Ishikawa (cell line): ENCODE results near the gene TAF6L.

ENCODE experiments used
- CEBPB ChIP-seq: IDR thresholded peaks from 2 replicates; pipeline ENCODE4 v1.6.1; 2012
- CREB1 ChIP-seq: IDR thresholded peaks from 2 replicates; pipeline ENCODE4 v1.6.1; 2012; ENCODE audit warnings: low read depth
- EGR1 ChIP-seq: IDR thresholded peaks from 2 replicates; pipeline ENCODE4 v1.6.1; 2012
- EP300 ChIP-seq: IDR thresholded peaks from 2 replicates; pipeline ENCODE4 v1.6.1; 2012; ENCODE audit warnings: borderline replicate concordance
- FOXM1 ChIP-seq: IDR thresholded peaks from 2 replicates; pipeline ENCODE4 v1.6.1; 2012; ENCODE audit warnings: low read depth, borderline replicate concordance
- MAX ChIP-seq: IDR thresholded peaks from 2 replicates; pipeline ENCODE4 v1.6.1; 2012
- NFIC ChIP-seq: IDR thresholded peaks from 2 replicates; pipeline ENCODE4 v1.6.1; 2012
- RAD21 ChIP-seq: IDR thresholded peaks from 2 replicates; pipeline ENCODE4 v1.6.1; 2012; ENCODE audit warnings: low read depth
- REST ChIP-seq: IDR thresholded peaks from 2 replicates; pipeline ENCODE4 v1.6.1; 2012; ENCODE audit warnings: low read depth, mild to moderate bottlenecking
- TAF1 ChIP-seq: IDR thresholded peaks from 2 replicates; pipeline ENCODE4 v1.6.1; 2012; ENCODE audit warnings: low read depth, mild to moderate bottlenecking
- TCF12 ChIP-seq: IDR thresholded peaks from 2 replicates; pipeline ENCODE4 v1.6.1; 2012; ENCODE audit warnings: low read depth
- TEAD4 ChIP-seq: IDR thresholded peaks from 2 replicates; pipeline ENCODE4 v1.6.1; 2012
- YY1 ChIP-seq: IDR thresholded peaks from 2 replicates; pipeline ENCODE4 v1.6.1; 2012; ENCODE audit warnings: low read depth
- ZBTB7A ChIP-seq: IDR thresholded peaks from 2 replicates; pipeline ENCODE4 v1.6.1; 2012; ENCODE audit warnings: low read depth
- TF ChIP-seq, protein P1 (sequence below): IDR thresholded peaks from 2 replicates; pipeline ENCODE4 v1.6.1; 2012

The TAF6L gene

GRCh38 chr11:62752177-62752785 is 18.9 kb upstream of the TAF6L start:
- TF ChIP-seq CREB1 (no peak), TCF12 (no peak)

GRCh38 chr11:62752994-62753735 is 18.0 kb upstream of the TAF6L start:
- TF ChIP-seq NFIC (no peak), TAF1 (no peak), EP300 (no peak), REST (no peak), ZBTB7A (no peak), EGR1 (no peak), CEBPB (no peak), MAX (no peak)

DNA sequence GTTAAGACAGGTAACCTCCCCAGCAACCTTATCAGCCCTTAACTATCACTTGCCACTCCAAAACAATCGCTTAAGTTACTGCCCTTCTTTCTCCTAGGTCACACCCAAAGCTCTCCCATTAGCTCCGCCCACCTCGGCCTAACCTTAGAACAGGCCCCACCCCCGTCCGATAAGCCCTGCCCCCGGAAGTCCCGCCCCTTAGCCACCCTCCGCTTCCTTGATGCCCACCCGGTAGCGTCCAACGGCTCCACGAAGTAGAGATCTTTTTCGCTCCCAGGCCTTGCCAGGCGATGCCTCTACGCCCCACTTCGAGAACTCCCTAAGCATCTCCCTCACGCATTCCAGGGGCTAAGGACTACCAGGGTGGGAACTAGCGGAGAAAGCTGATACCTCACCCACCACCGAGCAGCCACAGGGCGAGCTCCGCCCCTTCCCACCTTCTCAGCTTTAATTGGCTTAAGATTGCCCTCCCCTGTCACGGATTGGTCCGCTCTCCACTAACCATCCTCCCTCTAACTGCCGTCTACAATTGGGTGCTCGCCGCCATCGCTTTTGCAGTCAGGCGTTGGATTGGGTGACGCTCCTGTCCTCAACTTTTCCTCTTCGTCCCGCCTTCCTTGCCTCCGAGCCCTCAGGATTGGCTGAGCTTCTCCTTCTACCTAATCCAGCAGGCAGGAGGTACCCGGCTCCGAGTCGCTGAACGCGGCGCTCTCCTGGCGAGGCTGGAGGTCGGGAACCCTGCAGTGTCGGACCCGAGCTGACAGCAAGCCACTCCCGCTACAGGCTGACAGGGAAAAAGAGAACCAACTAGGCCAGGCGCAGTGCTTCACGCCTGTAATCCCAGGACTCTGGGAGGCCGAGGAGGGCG is 17.2 kb upstream of the TAF6L start, which contains the start of gene ZBTB3:
Gene ZBTB3 (minus strand): TSS at position 425 of the 868 bp plus-strand sequence. CDS start 496 bp downstream, outside the sequence.
- TF ChIP-seq EGR1 (no peak), REST (no peak), YY1 (0 out of 2 replicates have a peak, but pooled peaks have one; percentile 55), RAD21 (no peak), ZBTB7A (no peak), TAF1 (peak; percentile 40; the same call in 1 of the 2 replicates), CREB1 (no peak), EP300 (no peak), NFIC (no peak), CEBPB (no peak), FOXM1 (no peak), MAX (peak; percentile 66), TEAD4 (no peak), TCF12 (no peak)
- TF ChIP-seq, protein P1, sequence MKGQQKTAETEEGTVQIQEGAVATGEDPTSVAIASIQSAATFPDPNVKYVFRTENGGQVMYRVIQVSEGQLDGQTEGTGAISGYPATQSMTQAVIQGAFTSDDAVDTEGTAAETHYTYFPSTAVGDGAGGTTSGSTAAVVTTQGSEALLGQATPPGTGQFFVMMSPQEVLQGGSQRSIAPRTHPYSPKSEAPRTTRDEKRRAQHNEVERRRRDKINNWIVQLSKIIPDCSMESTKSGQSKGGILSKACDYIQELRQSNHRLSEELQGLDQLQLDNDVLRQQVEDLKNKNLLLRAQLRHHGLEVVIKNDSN = no peak

- TF ChIP-seq NFIC = no peak
- no peak for TF ChIP-seq CREB1
- no peak for TF ChIP-seq MAX
- no peak for TF ChIP-seq RAD21
- TF ChIP-seq EP300 = no peak
- TF ChIP-seq EGR1 = no peak
- TF ChIP-seq FOXM1 = no peak
- TF ChIP-seq, protein P1 = no peak
- no peak for TF ChIP-seq CEBPB
- no peak for TF ChIP-seq REST
- TF ChIP-seq TEAD4 = no peak
- TF ChIP-seq TAF1 = no peak
- TF ChIP-seq YY1 = no peak
- no peak for TF ChIP-seq ZBTB7A
These were observed 16.0 kb upstream of the TAF6L start for GRCh38 chr11:62755086-62755615.
